ENCODE data around the gene EPN3.

EPN3 gene

GRCh38 chr17:50532452-50533024 is at the start of gene EPN3:
Gene EPN3, plus strand, starts transcription at chr17:50532735. Its CDS starts 3,822 bp downstream, at chr17:50536557.
- no peak for DNase-seq

- DNase-seq, result no peak
Observed at GRCh38 chr17:50483266-50483665, 49.3 kb upstream of the EPN3 start.

DNA sequence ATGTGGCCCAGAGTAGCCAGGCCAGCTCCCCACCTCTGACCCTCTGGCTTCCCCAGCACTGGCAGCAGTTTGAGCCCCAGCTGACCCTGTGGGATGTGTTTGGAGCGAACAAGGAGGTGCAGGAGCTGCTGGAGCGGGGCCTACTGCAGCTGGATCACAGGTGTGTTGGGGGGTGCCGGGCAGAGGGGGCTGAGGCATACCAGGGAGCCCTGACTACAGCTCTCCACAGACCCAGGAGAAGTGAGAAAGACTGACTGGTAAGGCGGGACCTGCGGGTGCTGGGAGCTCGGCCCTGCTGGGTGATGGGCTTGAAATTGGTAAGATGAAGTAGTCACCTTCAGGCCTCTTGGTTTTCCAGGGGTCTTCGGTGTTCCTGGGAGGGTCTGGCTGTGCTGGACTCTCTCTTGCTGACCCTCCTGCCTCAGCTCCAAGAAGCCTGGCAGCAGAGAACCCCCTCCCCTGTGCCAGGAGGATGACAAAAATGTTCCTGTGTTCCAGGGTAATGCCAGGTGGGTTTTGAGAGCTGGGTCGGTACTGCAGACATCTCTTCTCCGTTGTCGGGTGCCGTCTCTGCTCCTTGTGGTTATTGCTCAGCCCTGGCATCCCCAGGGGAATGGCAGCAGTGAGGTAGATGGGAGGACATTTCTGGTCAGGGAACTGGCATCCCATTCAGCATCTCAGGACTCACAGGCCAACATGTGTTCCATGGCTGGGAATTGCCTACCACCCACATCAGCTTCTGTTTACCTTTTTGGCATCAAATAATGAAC is 48.0 kb upstream of the EPN3 start:
- no peak for DNase-seq

DNA sequence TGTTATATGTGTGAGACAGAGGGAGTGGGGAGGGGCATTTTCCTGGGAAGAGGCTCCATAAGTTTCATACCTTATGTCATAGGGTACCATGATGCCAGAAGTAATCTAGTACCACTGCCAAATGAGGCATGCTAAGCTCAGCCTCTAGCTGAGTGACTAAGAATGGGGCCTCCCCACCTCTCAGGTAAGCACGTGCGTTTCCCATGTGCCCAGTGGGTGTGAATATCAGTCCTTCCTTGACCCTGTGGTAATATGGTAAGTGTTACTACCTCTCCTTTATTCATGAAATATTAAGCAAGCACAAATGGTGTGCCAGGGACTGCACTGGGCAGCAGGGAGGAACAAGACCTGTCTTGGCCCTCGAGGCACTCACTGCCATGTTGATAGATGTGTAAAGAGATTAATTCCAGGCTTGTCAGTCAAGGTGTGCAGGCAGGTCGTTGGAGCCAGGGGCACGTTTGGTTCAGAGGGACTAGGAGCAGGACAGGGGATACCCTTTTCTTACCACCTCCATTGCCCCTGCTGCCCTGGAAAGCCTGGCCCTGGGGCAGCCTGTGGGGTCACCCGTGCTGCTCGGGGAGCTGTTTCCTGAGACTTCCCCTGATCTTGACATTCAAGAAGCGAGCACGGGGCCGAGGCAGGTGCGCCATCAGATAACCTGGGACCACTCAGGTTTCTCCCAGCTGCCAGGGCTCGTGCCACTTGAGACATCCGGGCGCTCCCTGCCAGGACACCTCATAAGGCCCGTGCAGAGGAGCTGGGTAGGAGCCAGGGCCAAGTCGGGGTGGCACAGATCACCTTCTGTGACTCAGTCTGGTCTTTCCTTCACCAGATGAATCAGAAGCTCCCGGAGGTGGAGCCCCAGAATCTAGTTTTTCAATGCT is 45.1 kb upstream of the EPN3 start:
- no peak for DNase-seq

DNA sequence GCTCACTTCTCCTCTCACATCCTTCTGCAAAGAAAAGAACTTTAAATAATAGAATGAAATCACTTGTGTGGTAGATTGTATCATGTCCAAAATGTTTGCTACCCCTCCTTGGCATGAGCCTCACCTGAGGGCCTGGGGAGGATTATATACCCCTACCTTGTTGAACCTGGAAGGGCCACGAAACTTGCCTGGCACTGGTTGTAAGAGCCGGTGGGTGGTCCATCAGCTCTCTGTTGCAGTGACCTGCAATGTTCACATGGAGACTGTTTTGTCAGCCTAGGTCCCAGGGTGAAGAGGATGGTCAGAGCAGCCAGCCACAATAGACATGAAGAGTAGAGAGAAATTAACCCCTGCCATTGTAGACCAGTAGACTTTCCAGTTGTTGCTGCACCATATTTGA is 43.7 kb upstream of the EPN3 start:
- no peak for DNase-seq

GRCh38 chr17:50491505-50491904 is 41.0 kb upstream of the EPN3 start:
- no peak for DNase-seq

DNA sequence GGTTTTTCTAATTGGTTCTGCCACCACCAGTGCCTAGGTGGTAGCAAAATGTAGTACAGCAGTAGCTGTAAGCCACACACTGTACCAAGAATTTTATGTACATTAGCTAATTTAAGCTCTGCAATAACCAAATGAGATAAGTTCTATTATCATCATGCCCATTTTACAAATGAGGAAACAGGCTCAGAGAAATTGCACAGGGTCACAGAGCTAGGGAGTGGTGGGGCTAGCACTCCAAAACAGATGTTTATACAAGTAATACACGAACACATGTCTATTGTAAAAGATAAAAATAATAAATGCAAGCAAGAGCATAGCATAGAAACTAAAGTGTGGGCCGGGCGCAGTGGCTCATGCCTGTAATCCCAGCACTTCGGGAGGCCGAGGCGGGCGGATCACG is 40.3 kb upstream of the EPN3 start:
- no peak for DNase-seq

DNA sequence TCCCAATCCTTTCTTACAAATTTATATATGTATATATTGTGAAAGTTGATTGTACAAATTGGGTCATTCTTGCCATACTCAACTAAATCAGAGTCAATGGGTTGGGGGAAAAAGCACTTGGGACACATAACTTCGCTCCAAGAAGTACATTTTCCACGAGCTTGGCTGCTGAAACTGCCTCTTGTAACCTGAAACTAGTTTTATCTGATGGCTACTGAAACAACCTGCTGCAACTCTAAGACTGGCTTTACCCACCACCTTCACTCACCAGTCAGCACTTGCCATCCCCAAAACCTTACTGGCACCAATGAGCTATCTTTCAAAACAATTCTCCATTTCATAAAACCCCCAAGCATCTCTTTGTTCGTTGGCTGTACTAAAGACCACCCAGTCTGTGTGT is 38.8 kb upstream of the EPN3 start:
- DNase-seq, result no peak

- DNase-seq, result no peak
Observed at GRCh38 chr17:50495217-50495823, 37.2 kb upstream of the EPN3 start.

DNA sequence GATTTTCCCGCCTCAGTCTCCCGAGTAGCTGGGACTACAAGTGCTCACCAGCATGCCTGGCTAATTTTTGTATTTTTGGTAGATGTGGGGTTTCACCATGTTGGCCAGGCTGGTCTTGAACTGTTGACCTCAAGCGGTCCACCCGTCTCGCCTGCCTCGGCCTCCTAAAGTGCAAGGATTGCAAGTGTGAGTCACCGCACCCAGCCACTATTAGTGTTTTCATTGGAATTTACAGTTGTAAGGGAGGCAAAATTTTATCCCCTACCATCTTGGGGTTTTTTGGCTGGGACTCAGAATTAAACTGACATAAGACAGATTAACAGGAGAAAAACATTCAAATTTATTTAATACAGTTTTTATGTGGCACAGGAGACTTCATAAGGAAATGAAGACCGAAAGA is 36.6 kb upstream of the EPN3 start:
- peak; percentile 78 for DNase-seq

DNA sequence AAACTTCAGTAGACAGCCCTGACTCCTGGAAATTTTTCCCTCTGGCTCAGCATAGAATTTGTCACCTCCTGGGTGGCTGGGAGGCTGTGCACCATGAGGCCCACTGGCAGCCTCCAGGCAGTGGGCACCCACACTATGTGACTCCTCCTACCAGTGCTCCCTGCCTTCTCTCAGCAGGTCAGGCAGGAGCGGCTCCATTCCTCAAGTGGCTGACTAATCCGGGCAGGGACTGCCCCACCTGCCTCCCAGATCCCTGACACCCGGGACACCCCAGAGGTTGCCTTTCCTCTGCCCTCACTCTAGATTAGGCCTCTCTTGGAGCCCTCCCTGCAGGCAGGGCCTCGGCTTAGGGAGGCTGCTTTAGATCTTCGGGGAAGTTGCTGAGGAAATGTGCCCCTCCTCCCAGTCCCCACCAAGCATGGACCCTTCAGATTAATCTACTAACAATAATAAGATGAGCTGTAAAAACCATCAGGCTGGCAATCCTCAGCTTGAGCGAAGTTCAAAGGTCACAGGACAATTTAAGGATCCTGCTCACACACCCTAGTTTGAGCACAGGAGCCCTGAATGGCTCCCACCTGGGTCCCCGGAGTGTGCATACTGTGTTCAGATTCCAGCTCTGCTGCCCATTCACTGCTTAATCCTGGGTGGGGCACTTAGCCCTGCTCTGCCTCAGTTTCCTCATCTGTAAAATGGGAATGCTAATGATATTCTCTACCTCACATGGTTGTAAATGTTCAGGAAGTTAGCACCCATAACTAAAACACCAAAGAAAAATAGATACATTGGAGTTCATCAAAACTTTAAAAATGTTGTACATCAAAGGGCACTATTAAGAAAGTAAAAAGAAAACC is 34.3 kb upstream of the EPN3 start:
- no peak for DNase-seq

DNA sequence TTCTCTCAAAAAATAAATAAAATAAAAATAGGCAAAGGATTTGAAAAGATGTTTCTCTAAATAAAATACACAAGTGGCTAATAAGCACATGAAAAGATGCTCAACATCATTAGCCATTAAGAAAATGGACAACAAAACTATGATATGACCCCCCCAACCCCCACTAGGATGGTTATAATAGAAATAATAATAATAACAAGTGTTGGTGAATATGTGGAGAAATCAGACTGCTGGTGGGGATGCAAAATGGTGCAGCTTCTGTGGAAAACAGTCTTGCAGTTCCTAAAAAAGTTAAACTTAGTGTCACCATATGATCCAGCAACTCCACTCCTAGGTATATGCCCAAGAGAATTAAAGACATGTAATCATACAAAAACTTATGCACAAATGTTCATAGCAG is 33.3 kb upstream of the EPN3 start:
- no peak for DNase-seq

DNA sequence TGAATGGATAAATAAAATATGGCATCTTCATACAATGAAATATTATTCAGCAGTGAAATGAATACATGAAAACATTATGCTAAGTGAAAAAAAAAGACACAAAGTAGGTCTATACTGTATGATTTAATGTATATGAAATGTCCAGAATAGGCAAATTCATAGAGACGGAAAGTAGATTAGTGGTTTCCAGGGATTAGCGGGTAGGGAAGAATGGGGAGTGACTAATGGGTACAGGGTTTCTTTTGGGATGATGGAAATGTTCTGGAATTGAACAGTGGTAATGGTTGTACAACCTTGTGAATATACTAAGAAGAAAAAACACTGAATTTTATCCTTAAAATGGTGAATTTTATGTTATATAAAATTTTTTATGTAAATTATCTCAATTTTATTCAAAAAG is 32.8 kb upstream of the EPN3 start:
- peak; percentile 82 for DNase-seq

DNA sequence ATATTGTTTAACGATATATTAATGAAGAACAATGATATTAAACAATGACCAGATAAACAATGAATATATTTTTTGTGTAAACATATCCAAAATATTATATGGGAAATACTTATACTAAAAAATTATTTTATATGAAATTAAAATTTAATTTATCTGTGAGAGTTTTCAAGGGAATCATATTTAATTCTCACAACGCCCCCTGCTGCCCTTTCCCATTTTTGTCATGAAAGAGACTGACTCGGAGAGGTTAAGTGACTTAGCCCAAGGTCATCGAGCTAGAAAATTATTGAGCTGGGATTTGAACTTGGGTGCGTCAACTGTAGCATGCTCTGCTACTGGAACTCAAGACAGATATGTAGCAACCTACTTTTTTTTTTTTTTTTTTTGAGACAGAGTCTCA is 31.5 kb upstream of the EPN3 start:
- no peak for DNase-seq

- no peak for DNase-seq
Observed at GRCh38 chr17:50502301-50502990, 30.1 kb upstream of the EPN3 start.

DNA sequence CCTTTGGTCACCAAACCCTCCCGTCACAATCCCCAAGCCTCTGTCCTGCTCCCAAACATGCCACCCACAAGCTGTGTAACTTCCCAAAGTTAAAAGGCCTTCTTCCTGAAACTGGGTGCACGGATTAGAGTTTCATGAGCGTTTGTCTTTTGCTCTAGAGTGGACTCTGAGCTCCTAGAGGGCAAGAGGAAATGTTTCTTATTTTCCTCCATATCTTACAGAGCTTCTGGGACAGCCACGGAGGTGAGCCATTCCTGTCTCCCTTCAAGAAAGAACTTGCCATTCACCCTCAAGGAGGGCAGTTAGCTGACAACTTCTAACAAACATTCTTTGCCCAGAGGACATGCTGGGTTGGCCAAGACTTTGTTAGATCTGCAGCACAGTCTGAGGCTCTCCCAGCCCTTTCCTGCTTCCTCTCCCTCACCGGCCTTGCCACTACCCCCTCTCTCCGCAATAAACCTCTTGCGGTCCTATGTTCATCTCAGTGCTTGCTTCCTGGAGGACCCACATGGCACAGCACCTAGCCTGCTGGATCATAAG is 26.9 kb upstream of the EPN3 start:
- DNase-seq, result no peak

DNA sequence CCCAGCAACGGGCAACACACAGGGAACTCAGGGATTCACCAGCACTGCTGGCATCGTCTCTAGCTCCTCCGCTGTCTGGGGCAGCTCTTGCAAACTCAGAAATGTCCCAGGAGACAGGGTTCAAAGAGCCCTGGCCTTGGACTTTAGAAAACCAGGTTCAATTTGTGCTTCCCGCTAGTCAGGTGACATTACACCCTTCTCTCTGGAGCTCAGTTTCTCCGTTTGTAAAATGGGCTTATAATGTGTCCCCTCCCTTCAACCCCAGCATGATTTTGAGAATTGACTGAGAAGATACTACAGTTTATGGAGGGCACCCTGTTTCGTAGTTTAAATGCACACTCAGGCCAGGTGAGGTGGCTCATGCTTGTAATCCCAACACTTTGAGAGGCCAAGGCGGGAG is 26.2 kb upstream of the EPN3 start:
- DNase-seq, result no peak

GRCh38 chr17:50507871-50508572 is 24.5 kb upstream of the EPN3 start, which contains the start of gene MYCBPAP:
Gene MYCBPAP, plus strand, starts transcription at chr17:50508439. Its CDS starts 236 bp downstream, at chr17:50508675.
- peak; percentile 84 for DNase-seq

GRCh38 chr17:50508573-50509460 is 23.7 kb upstream of the EPN3 start:
- no peak for DNase-seq

- no peak for DNase-seq
Observed at GRCh38 chr17:50511058-50511457, 21.5 kb upstream of the EPN3 start.

All from fibroblast of skin of right biceps (primary cell).